Right lung (tissue), 10 donors: Measurements from ENCODE around the gene TASOR. TPM values are rescaled to one million over a fixed set of nuclear protein-coding genes. Genes with fewer than 3 reads are reported as not detected.
A peak's percentile ranks its signal among the peaks of the same experiment; 100 is the strongest.
"Not testable (repeated sequence)": the region's sequence is repeated elsewhere in the genome, so short reads cannot be mapped to it uniquely, and the experiment has no call there.

ENCODE experiments used
- DNase-seq, 2 donors: peaks; one replicate each; pipeline ENCODE4 v3.0.0-alpha.2; 2013
- long read RNA-seq, 8 donors: transcript quantifications; one replicate each; lab custom pipeline, GENCODE V29; 2026
- polyA plus RNA-seq, 5 donors: library from polyadenylated mRNA; unstranded; fragments of 120-200 nt; gene quantifications; one replicate each; pipeline versions ENCODE4 v1.2.1 to v1.2.3, GENCODE V29; 2013; ENCODE audit warnings: inconsistent platforms in 1 of 5, low replicate concordance in 1 of 5; ENCODE audit not compliant: insufficient read length in 5 of 5, insufficient read depth in 1 of 5

The TASOR gene
- 10 to 100 TPM; 58.7 to 90.9 (median 81.3) TPM for polyA plus RNA-seq
- long read RNA-seq, donor 1, result 0 reads
- long read RNA-seq, donor 2, result 0 reads
- long read RNA-seq, donor 3, result 0 reads
- long read RNA-seq, donor 4, result 0 reads
- long read RNA-seq, donor 5, result 0 reads
- long read RNA-seq, donor 6, partial matches to known transcripts, result 0 of 1 reads
- long read RNA-seq, donor 6, other reads (novel, unspliced or antisense), result 0 of 1 reads
- long read RNA-seq, donor 7, full-length matches to known transcripts, result 1 of 6 reads
- long read RNA-seq, donor 7, partial matches to known transcripts, result 5 of 6 reads
- long read RNA-seq, donor 7, other reads (novel, unspliced or antisense), result 0 of 6 reads
- long read RNA-seq, donor 8, full-length matches to known transcripts, result 1 of 1 reads
- long read RNA-seq, donor 8, partial matches to known transcripts, result 0 of 1 reads
- long read RNA-seq, donor 8, other reads (novel, unspliced or antisense), result 0 of 1 reads

- peak in 1 of 2 donors; percentile 83 for DNase-seq
These were observed at the start of gene TASOR for GRCh38 chr3:56683122-56683817. Gene TASOR, minus strand, starts transcription at chr3:56683265. Its CDS starts 259 bp downstream, at chr3:56683006.

- DNase-seq, result no peak
These were observed 49.0 kb upstream of the TASOR start for GRCh38 chr3:56732109-56732508.

GRCh38 chr3:56725175-56725574, 42.1 kb upstream of the TASOR start:
- no peak for DNase-seq

- no peak for DNase-seq
These were observed 41.6 kb upstream of the TASOR start for GRCh38 chr3:56724676-56725075.

GRCh38 chr3:56720849-56721248, 37.8 kb upstream of the TASOR start:
- DNase-seq, result no peak

- DNase-seq, result not testable (repeated sequence)
These were observed 35.7 kb upstream of the TASOR start for GRCh38 chr3:56718809-56719208.

GRCh38 chr3:56711344-56711743, 28.3 kb upstream of the TASOR start:
- DNase-seq, result no peak

- DNase-seq, result not testable (repeated sequence)
These were observed 24.3 kb upstream of the TASOR start for GRCh38 chr3:56707412-56707811.

- DNase-seq, result no peak
These were observed 23.6 kb upstream of the TASOR start for GRCh38 chr3:56706629-56707028.

GRCh38 chr3:56704706-56705105, 21.6 kb upstream of the TASOR start:
- no peak for DNase-seq

- DNase-seq, result peak; percentile 52 to 70
These were observed 19.6 kb upstream of the TASOR start for GRCh38 chr3:56702490-56703315.

- no peak for DNase-seq
These were observed 17.1 kb upstream of the TASOR start for GRCh38 chr3:56700151-56700550.

GRCh38 chr3:56694867-56695683, 12.0 kb upstream of the TASOR start:
- no peak for DNase-seq

GRCh38 chr3:56693750-56694149, 10.7 kb upstream of the TASOR start:
- no peak for DNase-seq

GRCh38 chr3:56692520-56693433, 9.7 kb upstream of the TASOR start:
- not testable (repeated sequence) for DNase-seq

GRCh38 chr3:56692001-56692365, 8.9 kb upstream of the TASOR start:
- DNase-seq, result not testable (repeated sequence)

GRCh38 chr3:56691165-56692000, 8.3 kb upstream of the TASOR start:
- DNase-seq, result no peak

GRCh38 chr3:56689303-56689702, 6.2 kb upstream of the TASOR start:
- no peak for DNase-seq

GRCh38 chr3:56688191-56688590, 5.1 kb upstream of the TASOR start:
- DNase-seq, result no peak
